ENCODE results near the gene CNOT6L.

The CNOT6L gene

GRCh38 chr4:77761595-77761994 lies 57.6 kb downstream of the CNOT6L start:
- no peak for TF ChIP-seq ZFX (IDR thresholded peaks at IDR 0.05; ENCODE audit: borderline replicate concordance)
- TF ChIP-seq CTCF (IDR thresholded peaks at IDR 0.05): no peak
- H3K27ac ChIP-seq: no peak overlapping the region

GRCh38 chr4:77758804-77759203 lies 60.4 kb downstream of the CNOT6L start:
- no peak overlapping the region for H3K27ac ChIP-seq
- TF ChIP-seq ZFX (IDR thresholded peaks at IDR 0.05; ENCODE audit: borderline replicate concordance) (no peak), CTCF (IDR thresholded peaks at IDR 0.05) (no peak)

- no peak overlapping the region for H3K27ac ChIP-seq
- TF ChIP-seq ZFX (IDR thresholded peaks at IDR 0.05; ENCODE audit: borderline replicate concordance): no peak
- no peak for TF ChIP-seq CTCF (IDR thresholded peaks at IDR 0.05)
These were observed 67.4 kb downstream of the CNOT6L start for GRCh38 chr4:77751764-77752163.

- no peak overlapping the region for H3K27ac ChIP-seq
- TF ChIP-seq CTCF (IDR thresholded peaks at IDR 0.05) (no peak), ZFX (IDR thresholded peaks at IDR 0.05; ENCODE audit: borderline replicate concordance) (no peak)
These were observed 73.4 kb downstream of the CNOT6L start for GRCh38 chr4:77745792-77746191.

- no peak overlapping the region for H3K27ac ChIP-seq
- TF ChIP-seq CTCF (IDR thresholded peaks at IDR 0.05) (no peak), ZFX (IDR thresholded peaks at IDR 0.05; ENCODE audit: borderline replicate concordance) (no peak)
These were observed 77.1 kb downstream of the CNOT6L start for GRCh38 chr4:77742054-77742453.

- TF ChIP-seq CTCF (IDR thresholded peaks at IDR 0.05): no peak
- TF ChIP-seq ZFX (IDR thresholded peaks at IDR 0.05; ENCODE audit: borderline replicate concordance): no peak
- H3K27ac ChIP-seq: no peak overlapping the region
These were observed 78.7 kb downstream of the CNOT6L start for GRCh38 chr4:77740480-77740879.

GRCh38 chr4:77734928-77735327 lies 84.2 kb downstream of the CNOT6L start:
- H3K27ac ChIP-seq: no peak overlapping the region
- TF ChIP-seq CTCF (IDR thresholded peaks at IDR 0.05): no peak
- TF ChIP-seq ZFX (IDR thresholded peaks at IDR 0.05; ENCODE audit: borderline replicate concordance): no peak
